ENCODE data around the gene KLHL25. TPM values are rescaled to one million over a fixed set of nuclear protein-coding genes. Genes with fewer than 3 reads are reported as not detected.

The KLHL25 gene
- polyA plus RNA-seq, 1 donor: 9.4 TPM

DNA sequence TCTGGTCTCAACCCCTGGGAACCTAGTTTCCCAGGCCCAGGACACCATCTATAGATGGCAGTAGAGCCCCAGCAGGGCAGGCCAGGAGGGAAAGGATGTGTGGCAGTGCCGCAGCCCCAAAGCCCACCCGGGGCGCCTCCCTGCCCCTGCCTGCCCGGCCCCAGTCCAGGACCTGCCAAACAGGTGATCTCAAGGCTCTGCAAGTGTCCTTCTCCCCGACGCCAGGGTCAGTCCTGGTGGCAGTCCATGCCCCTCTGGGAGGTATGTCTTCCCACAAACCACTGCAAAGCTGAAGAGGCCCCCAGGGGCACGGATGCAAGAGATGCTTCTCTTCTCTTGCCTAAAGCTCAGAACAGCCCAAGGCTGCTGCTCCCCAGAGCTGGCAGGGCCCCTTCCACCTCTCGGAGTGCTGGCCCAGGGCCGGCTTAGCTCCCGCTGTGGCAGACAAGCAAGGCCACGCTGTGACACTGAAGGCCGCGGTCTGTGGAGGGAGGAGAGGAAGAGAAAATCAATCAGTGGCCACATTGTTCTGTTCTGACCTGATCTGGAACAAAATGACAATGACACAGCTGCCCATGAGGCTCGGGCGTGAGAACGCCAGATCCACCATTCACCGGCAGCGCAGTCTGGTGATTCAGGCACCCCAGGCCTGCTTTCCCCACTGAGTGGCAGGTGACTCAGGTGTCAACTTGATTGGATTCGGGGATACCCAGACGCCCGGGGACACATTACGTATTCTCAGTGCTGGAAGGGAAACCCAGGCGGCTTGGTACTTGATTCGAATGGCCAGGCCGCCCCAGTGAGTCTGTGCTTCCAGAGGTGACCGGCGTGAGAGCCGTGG lies 34.0 kb downstream of the KLHL25 start:
- DNase-seq: no peak

DNA sequence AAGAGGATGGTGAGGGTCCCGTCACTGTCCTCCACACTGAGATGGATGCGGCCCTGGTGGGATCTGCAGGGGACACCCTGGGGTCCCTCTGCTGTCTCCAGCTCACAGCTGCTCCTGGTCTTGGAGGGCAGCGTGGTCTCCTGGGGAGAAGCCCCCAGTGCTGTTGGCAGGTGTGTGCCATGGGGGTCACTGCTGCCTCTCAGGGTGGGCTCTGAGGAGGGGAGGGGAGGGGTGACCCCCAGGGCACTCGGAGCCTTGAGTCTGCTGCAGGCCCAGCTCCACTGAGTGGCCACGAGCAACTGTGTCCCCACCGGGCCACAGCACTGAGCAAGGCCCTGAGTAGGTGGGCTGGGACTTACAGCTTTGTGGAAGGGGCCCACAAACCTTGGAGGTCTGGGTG lies 34.7 kb downstream of the KLHL25 start:
- no peak for DNase-seq

DNA sequence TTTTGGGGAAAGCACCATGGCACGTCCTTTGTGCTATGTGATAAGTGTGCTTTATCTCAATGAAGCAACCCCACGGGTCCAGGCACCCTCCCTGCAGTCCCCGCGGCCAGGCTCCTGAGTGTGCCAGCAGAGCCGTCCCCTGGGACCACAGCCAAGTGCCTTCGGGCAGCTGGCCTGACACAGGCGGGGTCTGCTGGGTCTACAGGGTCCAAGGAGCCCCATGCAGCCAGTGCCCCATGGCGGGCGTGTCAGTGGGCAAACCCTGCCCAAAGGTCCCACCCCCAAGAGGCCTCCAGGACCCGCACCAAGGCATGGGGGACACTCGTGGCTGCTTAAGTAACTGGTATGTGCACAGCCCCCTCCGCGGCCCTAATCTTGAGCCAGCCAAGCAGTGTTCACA lies 35.3 kb downstream of the KLHL25 start:
- DNase-seq: no peak

GRCh38 chr15:85758655-85758978 lies 36.1 kb downstream of the KLHL25 start:
- DNase-seq: no peak

GRCh38 chr15:85757939-85758654 lies 36.6 kb downstream of the KLHL25 start:
- DNase-seq: no peak

- no peak for DNase-seq
Measured at GRCh38 chr15:85757073-85757938, 37.4 kb downstream of the KLHL25 start.

DNA sequence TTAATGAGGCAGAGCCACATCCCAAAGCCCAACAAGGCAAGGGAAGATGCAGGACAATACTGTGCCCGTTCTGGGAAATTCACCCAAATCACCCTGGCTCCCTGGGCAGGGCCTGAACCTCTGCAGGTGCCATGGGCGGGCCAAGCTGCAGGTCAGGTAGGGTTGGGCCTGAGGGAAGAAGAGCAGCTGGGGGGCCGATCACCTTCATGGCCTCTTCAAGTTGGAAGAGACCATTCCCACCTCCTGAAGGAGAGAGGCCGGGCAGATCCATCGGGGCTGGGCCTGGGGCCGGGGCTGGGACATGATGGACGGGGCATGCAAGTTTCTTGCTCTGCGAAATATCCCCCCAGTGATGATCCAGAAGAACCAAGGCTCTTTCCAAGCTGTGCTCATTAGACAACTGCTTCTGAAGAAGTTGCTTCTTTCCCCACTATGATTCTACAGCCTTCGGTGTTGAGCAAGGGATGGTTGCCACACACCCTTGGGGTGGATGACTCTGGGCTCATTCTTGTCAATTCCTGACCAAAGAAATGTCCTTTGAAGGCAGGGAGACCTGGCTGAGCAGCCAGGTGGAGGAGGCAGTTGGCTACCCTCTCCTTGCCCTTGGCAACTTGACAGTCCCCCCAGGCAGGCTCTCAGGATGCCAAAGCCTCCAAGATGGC lies 38.2 kb downstream of the KLHL25 start:
- DNase-seq: no peak

- DNase-seq: no peak
Measured at GRCh38 chr15:85755942-85756341, 38.8 kb downstream of the KLHL25 start.

DNA sequence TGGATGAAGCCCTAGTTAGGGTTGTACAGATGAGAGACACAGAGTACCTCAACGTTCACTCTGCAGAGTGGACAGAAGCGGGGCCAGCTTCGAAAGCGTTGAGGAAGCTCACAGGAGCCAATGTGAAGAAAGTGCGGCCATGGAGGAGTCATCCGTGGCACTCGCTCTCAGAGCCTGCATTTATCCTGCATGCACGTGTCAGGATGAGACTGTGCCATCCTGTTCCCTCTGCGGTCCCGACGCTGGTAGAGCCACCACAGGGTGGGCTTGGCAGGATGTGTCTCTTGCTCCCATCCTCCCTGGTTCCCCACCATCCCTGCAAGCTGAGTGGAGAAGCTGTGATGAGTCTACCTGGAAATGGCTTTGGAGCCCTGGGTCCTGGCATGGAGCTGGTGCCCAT lies 39.3 kb downstream of the KLHL25 start:
- no peak for DNase-seq

- peak; percentile 52 for DNase-seq
Measured at GRCh38 chr15:85754989-85755388, 39.7 kb downstream of the KLHL25 start.

DNA sequence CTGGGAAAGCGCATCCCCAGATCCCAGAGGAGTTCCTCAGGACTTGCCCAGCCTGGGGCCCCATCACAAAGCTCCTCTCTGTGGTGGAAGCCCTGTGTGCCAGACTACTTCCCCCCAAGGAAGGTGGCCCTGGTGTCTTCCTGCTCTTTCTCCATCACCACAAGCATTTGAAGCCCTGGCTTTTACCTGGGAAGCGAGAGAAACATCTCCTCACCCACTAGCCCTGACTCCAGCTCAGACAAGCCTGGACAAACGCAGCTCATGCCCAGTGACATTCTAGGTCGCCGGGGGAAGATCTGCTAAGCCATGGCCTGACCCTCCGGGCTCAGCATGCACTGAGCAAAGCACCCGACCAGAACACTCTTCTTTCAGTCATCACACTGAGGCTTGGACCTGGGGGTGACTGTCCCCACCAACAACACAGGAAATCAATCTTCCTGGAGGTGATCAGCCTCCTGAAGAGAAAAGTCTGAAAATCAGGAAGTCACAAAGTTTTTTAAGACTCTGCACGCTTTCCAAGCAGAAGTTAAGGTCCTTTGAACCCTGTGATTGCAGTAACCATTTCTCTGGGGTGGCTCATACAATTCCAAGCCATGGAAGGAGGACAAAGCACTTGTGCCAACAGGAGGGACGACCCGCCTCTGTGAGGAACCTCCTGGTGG lies 40.8 kb downstream of the KLHL25 start:
- DNase-seq: no peak

- no peak for DNase-seq
Measured at GRCh38 chr15:85753261-85753660, 41.5 kb downstream of the KLHL25 start.

DNA sequence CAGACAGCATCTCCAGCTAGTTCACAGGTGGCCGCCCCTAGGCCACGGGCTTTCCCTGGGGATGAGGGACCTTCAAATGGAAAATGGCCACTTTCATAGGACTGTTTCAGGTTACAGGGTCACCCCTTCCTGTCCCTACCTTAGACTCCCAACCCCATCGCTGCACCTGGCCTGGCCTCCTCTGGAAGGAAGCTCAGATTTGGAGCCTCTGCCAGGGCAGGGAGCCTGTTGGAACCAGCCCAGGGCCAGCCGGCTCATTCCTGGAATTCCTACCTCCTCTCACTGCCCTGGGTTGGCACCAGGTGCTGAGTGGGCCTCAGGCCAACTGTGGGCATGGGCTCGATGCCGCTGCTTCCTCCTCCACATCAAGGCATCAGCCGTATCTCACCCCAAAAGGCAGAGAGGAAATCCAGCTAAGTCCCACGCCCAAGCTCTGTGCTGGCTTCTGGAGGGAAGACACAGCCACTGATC lies 42.2 kb downstream of the KLHL25 start:
- DNase-seq: no peak

- DNase-seq: no peak
Measured at GRCh38 chr15:85752124-85752475, 42.6 kb downstream of the KLHL25 start.

DNA sequence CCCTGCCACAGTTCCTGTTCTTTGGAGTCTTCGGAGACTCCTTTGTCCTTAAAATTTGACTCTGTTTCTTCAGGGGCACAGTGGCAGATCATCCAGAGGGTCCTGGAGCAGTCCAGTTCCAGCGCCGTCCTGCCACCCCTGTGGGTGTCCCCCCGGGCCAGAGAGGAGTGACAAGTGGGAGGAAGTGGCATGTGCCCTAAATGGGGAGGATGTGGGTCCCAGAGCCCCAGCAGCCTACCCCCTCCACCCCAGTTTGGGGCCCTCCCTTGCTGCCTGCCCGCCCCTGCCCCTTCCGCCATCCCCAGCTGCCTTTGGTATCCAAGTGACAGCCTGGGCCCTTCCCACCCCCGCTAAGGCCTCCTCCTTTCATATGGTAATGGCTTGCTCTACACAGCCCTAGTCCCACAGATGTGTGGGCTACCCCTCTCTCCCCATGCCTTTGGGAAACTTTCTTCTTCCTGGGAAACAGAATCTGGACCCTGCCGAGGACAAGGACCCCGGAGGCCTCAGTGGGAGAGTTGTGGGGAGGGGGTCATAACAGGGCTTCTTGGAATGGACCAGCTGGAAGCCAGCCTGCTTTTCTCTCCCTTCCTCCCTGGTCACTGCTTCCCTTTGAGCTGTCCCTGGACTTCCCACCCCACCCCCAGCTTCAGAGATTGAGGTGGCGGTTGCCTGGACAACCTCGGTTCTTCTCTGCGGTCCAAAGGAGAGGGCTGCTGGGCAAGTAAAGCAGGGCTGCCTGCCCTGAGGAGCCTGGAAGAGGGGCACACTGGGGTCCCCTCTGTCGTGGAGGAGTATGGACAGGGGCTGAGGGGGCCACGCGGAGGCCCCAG lies 43.2 kb downstream of the KLHL25 start:
- no peak for DNase-seq

DNA sequence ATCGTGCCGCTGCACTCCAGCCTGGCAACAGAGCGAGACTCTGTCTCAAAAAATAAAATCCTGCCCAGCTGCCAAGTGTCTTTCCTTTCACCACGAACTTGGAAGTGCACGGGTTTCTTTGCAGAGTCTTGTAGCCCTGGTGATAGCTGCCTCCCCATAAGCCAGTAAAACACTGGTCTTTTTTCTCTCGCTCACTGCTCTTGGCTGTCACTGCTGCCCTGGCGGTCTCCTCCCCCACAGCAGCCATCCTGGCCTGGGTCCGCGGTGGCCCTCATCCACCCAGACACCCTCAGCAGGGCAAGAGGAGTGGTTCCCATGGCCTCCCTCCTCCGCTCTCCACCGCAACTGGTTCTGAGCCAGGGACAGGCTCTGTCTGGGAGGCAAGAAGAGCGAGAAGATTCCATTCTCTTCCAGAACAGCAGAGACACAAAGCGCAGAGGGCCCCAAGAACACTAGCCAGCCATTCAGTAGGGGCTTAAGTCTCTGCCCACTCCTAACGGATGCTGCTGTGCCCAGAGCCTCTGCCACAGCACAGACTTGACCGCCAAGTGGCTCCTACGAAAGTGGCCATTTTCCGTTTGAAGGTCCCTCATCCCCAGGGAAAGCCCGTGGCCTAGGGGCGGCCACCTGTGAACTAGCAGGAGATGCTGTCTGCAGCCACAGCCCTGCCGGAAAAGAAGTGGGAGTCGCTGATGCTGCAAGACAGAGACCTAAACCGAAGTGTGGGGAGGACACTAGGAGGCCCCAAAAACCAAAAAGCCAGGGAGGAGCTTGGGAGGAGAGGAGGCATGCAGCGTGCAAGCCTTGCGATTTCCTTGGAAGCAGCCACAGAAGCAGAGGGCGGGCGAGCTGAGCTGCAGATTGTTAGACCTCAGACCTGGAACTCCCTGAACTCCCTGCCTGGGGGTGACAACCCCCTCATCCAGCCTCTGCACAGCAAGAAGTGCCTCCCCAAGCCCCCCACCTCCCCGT lies 44.1 kb downstream of the KLHL25 start:
- DNase-seq: peak; percentile 73

- peak; percentile 80 for DNase-seq
Measured at GRCh38 chr15:85749261-85750151, 45.2 kb downstream of the KLHL25 start.

- no peak for DNase-seq
Measured at GRCh38 chr15:85748729-85749128, 46.0 kb downstream of the KLHL25 start.

GRCh38 chr15:85748176-85748575 lies 46.5 kb downstream of the KLHL25 start:
- DNase-seq: no peak

All from hindlimb muscle (tissue), 1 donor.